GM21528 (cell line): ENCODE results near the gene WNT6.

Experiments used
- ATAC-seq: cut with Tn5 transposase; IDR thresholded peaks from one replicate; pipeline ENCODE4 v1.9.1; 2021; ENCODE audit warnings: mild to moderate bottlenecking, moderate library complexity; ENCODE audit not compliant: unreplicated experiment, low FRiP score

WNT6 gene

DNA sequence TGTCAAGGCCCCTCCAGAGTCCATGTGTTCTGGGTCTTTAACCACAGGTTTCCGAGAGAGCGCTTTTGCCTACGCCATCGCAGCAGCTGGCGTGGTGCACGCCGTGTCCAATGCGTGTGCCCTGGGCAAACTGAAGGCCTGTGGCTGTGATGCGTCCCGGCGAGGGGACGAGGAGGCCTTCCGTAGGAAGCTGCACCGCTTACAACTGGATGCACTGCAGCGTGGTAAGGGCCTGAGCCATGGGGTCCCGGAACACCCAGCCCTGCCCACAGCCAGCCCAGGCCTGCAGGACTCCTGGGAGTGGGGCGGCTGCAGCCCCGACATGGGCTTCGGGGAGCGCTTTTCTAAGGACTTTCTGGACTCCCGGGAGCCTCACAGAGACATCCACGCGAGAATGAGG, 30.3 kb downstream of the WNT6 start:
- ATAC-seq: no peak

DNA sequence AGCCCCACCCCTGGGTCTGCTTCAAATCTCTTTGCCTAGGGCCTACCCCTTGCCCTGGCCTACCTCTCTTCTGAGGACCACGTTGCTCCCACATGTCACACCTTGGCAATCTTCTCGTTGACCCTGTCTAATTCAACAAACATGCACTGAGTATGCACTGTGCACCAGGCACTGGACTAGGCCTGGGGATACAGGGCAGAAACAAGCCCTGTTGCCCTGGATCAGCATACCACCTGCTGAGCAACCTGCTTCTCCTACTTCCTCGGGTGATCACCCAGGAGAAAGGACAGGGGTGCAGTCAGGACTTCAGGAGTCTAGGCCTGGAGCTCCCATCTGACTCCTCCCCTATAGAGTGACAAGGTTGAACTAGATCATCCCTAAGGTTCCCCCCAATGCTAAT, 30.8 kb downstream of the WNT6 start:
- no peak for ATAC-seq

DNA sequence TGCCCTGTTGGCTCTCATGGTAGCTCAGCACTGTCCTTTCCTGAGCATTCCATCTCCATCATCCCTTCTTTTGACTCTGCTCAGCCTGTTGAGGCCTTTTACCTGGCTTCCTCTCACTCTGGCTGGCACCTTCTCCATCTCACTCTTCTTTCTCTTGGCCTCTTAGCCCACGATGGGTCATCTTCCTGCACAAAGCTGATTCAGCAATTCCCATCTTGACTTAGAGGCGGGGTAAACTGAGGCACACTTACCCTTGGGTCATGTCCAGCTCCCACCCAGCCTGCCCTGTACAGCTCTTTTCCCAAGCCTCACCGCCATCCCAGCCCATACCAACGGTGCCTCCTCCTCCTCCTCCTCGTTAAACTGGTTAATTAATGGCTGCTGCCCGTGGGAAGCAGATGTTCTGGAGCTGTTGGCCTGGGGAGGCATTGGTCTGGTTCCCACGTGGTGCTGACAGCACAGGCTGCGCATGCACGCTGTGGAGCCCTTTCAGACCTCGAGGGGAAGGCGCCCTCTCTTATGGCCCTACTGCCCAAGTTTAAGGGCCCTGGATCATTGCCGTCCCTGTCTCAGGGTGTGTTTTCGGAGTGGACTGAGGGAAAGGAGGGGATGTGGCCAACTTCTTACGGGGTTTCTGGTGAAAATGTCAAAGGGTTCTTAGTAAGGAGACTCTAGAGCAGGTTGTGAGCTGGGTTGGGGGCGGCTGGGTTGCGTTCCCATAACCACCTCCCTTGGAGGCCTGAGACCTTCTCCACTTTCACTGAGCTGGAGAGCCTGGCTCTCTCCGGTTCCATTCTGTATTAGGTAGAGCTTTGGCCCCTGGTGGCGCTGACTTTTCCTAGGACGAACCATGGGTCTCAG, 31.9 kb downstream of the WNT6 start:
- ATAC-seq: no peak

DNA sequence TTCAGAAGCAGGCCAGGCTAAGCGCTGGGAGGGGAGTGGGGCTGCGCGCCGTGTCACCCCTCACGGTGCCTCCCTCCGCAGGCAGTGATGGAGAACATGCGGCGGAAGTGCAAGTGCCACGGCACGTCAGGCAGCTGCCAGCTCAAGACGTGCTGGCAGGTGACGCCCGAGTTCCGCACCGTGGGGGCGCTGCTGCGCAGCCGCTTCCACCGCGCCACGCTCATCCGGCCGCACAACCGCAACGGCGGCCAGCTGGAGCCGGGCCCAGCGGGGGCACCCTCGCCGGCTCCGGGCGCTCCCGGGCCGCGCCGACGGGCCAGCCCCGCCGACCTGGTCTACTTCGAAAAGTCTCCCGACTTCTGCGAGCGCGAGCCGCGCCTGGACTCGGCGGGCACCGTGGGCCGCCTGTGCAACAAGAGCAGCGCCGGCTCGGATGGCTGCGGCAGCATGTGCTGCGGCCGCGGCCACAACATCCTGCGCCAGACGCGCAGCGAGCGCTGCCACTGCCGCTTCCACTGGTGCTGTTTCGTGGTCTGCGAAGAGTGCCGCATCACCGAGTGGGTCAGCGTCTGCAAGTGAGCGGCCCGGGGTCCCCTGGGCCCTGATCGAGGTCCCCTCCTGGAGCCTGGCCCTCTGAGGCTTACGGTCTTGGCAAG, 33.2 kb downstream of the WNT6 start:
- ATAC-seq: peak; percentile 47

DNA sequence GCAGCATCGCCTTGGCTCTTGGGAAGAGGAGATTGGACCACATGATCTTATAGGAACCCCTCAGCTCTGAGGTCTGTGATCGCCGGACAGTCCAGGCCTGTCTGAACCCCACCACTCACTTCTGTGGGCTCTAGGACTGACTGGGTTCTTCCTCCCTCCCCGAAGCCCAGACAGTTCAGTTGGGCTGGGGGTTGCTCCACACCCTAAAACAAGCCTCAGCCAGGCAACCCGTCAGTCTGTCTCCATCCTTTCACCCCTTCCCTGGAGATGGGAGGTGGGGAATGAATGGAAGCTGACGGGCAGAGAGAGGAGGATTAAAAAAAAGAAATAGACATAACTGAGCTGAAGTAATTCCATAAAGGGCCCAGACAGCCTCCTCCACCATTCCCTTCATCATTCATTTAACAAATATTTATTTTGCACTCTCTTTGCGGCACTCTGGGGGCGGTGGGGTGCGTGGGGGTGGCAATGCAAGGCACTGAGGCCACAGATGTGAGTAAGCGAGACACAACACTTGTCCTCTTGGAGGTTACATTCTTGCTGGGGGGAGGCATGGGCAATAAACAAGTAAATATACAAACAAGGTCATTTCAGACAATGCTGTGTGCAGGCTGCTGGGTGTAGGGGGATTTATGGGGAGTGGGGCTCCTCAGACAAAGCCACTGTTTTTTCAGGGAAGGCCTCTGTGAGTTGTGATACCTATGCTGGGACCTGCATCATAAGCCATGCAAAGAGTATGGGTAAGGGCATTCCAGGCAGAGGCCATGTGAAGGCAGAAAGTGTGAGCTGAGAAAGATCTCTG, 33.9 kb downstream of the WNT6 start:
- no peak for ATAC-seq

DNA sequence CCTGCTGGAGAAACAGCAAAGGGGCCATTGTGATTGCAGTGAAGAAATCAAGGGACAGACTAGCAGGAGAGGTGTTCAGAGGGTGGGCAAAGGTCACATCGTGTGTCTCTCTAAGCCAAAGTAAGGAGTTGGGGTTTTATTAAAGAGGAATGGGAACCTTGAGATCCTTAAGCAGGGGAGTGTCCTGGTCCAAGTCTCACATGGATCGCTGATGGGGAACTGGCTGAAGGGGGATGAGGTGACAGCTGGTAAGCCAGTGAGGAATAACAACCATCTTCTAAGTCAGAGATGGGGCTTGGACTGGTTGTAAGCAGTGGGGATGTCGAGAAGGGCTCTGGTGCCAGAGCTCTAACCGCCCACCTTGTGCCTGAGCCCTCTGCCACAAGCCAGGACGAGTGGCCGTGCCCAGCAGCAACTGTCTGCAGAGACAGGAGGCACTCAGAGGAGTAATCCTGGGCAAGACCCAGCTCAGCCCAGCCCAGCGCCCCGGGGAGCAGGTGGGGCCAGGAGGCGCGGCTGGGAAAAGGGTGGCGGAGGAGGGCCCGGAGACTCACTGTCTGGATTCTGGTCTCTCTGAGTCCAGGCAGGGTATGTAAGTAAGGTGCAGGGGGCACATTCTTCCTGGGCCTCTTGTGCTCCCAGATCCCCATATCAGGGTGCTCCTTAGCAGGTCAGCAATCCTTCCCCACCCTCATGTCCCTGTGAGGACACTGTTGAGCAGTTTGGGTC, 34.7 kb downstream of the WNT6 start:
- no peak for ATAC-seq

DNA sequence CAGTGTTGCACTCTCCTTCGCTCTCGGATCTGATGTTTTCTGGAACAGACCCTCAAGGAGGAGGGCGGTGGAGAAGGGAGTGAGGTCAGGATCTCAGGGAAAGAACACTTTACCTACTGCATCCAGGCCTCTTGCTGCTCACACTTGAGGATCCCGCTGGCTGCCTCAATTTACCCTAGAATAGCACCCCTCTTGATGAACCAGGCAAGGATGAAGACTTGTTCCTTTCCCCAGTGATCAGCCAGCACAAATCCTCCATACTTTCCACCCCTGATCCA, 35.2 kb downstream of the WNT6 start:
- ATAC-seq: no peak

DNA sequence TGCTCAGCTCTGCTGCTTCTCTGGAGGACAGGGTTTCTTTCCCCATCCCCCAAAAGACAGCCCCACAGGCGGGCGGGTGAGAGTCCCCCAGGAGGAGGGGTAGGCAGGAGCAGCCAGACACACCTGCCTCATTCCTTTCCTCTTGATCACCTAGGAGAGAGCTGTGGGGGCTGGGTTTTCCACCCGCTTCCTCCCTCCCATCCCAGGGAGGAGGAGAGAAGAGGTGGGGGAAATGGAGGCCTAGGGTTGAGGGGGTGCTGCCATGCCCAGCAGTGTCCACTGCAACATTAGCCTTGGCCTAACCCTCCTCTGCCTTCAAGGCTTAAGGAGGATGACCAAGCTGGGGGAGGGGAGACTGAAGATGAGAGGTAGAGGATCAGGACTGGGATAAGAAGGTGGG, 35.7 kb downstream of the WNT6 start:
- no peak for ATAC-seq

DNA sequence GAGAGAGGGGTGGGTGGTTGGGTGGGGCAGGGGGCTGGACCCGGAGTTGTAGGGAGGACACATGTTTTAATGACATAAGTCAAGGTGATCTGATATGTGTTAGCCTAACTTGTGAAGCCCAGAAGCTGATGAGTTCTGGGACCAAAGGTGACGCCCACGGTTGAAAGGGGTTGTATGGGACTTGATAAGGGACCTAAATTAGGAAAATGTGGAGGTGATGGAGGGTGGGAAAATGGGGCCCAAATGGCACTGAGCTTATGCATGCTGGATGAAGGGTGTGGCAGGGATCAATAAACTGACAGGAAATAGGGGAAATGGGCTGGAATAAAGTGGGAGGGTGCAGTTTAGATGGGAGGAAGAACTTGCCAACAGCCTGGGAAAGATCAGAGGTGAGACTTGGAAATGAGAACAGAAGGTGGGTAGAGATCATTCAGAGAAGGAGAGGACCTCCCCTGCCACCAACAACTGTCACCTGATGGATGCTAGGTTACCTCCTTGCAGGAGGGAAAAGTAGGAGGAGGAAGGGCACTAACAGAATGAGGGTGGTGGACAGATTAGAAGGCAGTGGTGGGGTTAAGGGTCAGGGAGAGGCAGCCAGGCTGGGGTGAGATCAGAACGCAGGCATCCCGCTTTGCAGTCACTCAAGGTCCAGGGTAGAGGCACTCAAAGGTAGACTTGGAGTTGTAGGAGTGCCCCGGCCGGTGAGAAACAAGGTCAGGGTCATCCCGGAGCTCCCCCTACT, 36.3 kb downstream of the WNT6 start:
- ATAC-seq: peak; percentile 13

DNA sequence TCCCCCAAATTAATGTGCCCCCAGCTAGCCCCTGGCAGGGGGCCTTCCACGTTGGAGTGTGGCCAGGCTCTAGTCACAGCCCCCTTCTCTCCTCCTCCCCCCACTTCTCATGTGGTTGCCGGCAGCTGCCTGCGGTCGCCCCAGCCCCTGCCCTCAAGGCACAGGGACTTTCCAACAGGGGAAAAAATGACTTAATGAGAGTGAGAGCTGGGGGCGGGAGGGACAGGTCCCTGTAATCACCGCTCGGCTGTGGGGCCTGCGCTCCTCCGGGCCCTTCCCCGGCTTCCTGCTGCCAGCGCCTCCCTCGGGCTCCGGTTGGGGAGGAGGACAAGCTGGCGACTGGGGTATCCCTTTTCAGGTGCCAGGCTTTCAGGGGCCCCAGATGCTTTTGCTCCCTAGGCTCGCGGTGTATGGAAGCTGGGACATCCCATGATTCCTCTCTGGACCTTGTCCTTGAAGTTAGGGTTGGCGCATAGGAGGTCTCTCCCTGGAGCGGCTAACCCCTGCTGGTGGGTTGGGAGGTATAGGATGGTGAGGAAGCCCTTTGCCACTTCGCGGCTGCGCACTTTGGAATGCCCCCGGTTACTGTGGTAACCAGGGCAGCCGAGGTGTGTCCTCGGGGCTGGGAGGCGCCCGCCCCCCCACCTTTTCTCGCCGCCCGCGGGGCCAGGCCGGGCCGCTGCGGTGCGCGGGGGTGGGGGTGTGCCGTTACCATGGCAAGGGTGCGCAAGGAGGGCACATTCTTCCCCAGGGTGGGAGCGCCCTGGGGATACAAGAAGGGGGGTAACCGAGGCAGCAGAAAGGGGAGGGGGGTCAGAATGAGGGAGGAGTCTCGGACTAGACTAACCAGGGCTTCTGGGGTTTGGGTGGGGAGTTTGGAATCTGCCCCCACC, 37.1 kb downstream of the WNT6 start:
- ATAC-seq: peak; percentile 48

DNA sequence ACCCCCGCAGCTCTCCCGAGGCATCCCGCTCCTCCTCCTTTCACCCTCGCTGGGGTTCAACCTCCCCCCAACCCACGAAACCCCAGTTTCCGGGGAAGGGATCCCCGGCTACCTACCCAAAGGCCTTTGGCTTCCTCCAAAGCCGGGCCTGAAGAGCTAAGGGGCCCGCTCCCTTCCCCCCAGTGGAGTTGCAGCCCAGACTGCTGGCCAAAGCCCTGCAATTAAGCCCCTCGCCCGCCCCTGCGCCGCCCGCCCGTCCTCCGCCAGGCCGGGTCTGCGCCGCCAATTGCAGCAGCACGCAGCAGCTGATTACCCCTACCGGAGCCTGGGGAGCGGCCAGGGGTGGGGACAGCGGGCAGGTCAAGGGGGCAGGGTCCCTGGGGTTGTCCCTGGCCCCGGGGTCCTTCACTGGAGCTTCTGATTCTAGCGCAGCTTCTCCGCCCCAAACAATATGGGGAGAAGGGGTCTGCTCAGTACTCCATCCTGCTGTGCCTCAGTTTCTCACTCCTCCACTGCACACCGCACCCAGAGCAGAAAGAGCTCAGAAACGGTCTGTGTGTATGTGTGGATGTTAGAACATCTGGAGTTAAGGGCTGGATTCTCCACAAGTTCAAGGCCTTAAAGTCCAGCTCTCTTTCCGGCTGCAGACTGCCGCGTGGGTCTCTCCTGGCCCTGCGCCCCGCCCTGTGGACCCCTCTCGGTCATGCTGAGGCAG, 37.9 kb downstream of the WNT6 start:
- ATAC-seq: no peak

DNA sequence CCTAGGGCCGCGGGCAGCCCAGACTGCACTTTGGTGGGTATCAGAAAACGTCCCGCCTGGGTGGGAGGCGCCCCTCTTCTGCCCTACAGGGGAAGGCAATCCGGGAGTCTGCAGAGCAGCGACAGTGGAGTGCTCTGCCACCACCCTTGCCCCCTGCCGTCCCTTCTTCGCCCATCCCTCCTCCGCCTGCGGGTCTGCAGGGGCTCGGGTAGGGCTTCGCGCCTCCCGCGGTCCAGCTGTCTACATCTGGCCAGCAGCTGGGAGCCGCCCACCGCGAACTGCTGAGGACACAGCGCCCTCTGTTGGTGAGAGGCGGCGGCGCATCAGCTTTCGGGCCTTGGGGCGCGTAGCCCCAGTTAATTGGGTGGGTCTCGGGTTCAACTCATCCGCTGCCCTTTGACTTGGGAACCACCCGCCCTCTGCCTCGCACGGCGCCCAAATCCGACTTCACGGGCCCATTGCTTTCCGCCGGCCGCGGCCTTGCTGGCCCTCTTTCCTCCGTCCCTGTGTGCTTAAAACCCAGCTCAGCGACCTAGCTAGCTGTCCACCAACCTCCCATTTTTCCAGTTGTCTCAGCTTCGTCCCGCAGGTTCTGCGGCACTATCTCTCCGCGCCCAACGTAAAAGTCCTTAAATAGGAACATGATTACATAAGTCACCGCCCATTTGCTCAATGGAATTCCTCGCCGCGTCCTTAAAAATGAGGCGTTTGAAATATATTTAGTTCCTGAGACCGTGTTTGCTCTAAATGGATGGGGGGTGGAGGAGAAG, 38.7 kb downstream of the WNT6 start:
- ATAC-seq: no peak

DNA sequence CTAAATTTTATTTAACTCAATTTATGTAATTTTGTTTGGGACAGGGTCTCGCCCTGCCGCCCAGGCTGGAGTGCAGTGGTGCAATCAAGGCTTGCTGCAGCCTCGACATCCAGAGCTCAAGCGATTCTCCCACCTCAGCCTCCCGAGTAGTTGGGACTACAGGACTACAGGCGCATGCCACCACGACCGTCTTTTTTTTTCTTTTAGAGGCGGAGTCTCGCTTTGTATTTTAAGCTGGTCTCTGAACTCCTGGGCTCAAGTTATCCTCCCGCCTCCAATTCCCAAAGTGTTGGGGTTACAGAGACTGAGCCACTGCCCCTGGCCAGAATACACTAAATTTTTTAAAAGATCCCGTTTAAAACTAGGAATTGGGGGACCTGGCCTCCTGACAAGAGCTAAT, 39.5 kb downstream of the WNT6 start:
- ATAC-seq: no peak

DNA sequence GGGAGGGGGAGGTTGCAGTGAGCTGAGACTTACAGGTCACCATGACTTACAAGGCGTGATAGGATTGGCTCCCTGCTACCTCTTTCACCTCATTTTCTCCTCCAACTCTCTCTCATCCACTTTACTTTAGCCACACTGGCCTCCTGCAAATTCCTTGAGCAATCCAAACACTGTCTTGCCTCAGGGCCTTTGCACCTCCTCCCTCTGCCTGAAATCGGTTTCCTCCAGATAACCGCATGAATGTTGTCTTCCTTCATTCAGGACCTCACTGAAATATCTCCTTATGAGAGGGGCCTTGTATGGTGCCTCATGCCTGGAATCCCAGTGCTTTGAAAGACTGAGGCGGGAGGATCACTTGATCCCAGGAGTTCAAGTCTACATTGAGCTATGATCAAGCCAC, 42.8 kb downstream of the WNT6 start:
- ATAC-seq: no peak

DNA sequence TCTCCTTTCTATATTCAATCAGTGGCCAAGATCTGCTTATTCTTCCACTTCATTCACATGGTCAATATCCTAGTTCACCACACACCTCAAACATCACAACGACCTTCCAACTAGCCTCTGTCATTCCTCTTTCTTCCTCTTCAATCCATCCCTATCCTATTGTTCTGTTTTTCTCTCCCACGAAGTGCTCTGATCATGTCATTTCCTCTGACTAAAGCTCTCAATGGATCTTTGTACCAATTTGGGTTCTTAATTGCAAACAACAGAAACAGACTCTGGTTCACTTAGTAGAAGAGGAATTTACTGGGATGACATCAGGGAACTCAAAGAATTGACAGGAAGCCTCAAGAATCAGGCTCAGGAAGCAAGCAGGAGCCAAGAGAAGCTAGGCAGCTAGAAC, 44.6 kb downstream of the WNT6 start:
- ATAC-seq: no peak

DNA sequence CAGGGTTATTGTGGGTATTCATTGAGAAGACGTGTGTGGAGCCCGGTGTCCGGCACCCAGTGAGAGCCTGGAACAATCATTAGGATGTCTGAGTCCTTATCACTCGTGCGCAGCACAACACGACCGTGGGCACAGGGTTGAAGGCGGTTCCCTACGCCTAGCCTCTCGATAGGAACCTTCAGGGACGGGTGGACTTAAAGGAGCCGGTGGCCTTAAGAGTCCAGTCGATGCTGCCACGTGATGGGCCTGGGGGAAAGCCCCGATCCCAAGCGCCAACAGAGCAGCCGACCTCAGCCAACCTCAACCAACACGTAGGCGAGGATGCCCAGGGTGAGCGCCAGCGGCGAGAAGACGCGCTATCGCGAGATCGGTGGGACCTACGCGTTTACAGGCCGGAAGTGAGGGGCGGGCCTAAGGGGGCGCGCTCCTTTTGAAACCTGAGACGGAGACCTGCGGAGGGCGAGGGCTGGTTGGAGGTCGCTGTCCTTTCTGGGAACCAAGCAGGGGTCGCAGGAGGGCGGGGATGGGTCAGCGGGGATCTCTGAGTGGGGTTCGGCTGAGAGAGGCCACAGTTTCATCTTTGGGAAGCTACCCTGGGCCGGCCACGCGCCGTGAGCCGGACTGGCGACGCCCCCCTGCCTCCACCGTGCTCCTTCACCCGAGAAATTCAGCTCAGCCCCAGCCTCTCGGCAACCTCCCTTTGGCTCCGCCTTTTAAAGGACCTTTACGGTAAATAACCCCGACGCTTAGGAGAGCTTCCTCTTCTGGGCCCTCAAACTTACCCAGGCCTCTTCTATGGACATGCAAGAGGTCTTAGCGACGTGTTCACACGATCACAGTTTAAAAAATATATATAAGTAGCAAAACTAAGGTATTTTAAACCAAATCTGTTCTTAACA, 49.4 kb downstream of the WNT6 start:
- peak; percentile 95 for ATAC-seq

DNA sequence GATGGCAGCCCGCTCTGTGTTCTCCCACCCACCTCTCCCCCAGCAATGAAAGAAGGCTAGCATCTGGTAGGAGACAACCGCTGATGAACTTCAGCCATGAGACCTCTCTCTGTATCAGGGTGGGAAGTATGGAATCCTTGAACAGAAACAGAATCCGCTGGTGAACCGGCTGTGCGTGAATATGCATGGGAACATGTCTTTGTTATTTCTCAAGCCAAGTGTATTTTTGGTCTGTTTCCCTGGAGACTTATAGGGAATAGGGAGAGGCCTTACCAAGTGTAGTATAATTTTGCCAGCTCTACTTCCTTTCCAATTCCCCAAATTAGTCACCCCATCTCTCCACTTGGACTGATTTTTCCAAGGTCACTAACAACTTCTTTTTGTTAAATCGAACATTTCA, 51.1 kb downstream of the WNT6 start:
- no peak for ATAC-seq
